Keratinocyte (primary cell): ENCODE measurements around the gene TFIP11. TPM values are rescaled to one million over a fixed set of nuclear protein-coding genes. Genes with fewer than 3 reads are reported as not detected.

Experiments
- DNase-seq: peaks from one replicate; pipeline ENCODE4 v3.0.0-alpha.2; 2011; ENCODE audit warnings: low read depth, missing footprints, low spot score
- FAIRE-seq: peaks from 2 replicates; lab custom pipeline; 2011; peaks lifted over from hg19 to GRCh38; lab: Jason Lieb, UNC
- H2AFZ ChIP-seq: 2 replicates; pipeline ENCODE4 v1.6.0; 2012; ENCODE audit warnings: low read length, control low read depth, inconsistent platforms; ENCODE audit not compliant: control insufficient read depth
- H3K27ac ChIP-seq: 2 replicates; pipeline ENCODE4 v1.5.1; 2011; ENCODE audit warnings: low read length; ENCODE audit not compliant: control insufficient read depth, insufficient read depth
- H3K27me3 ChIP-seq: 3 replicates; pipeline ENCODE4 v1.6.0; 2011; ENCODE audit warnings: low read length; ENCODE audit not compliant: control insufficient read depth, insufficient read depth; ENCODE audit errors: extremely low read depth
- H3K36me3 ChIP-seq, 2 experiments: 2 replicates in 1 of 2; 3 replicates in 1 of 2; pipeline ENCODE4 v1.5.1; 2011; ENCODE audit warnings: low read length in 2 of 2, mild to moderate bottlenecking in 1 of 2; ENCODE audit not compliant: control insufficient read depth in 2 of 2, insufficient read depth in 2 of 2; ENCODE audit errors: extremely low read depth in 1 of 2
- H3K4me1 ChIP-seq: 3 replicates; pipeline ENCODE4 v1.5.1; 2011; ENCODE audit warnings: low read length; ENCODE audit not compliant: control insufficient read depth, insufficient read depth; ENCODE audit errors: extremely low read depth
- H3K4me2 ChIP-seq: 3 replicates; pipeline ENCODE4 v1.6.0; 2011; ENCODE audit warnings: low read depth, low read length; ENCODE audit not compliant: control insufficient read depth, insufficient read depth; ENCODE audit errors: extremely low read depth
- H3K4me3 ChIP-seq, 3 experiments: fragments of 200-600 bp in 1 of 3; sonication (generic) in 1 of 3; 2 replicates in 2 of 3; 3 replicates in 1 of 3; pipeline ENCODE4 v1.5.1; 2011 to 2016; ENCODE audit warnings: low read length in 3 of 3, mild to moderate bottlenecking in 3 of 3, control low read depth in 2 of 3, inconsistent platforms in 1 of 3, low read depth in 1 of 3, mixed read lengths in 1 of 3, mixed run types in 1 of 3, moderate library complexity in 1 of 3; ENCODE audit not compliant: control insufficient read depth in 2 of 3, insufficient read depth in 2 of 3; ENCODE audit errors: extremely low read depth in 1 of 3
- H3K79me2 ChIP-seq: 2 replicates; pipeline ENCODE4 v1.6.0; 2012; ENCODE audit warnings: low read length; ENCODE audit not compliant: control insufficient read depth, insufficient read depth
- H3K9ac ChIP-seq: 3 replicates; pipeline ENCODE4 v1.6.0; 2011; ENCODE audit warnings: low read length; ENCODE audit not compliant: control insufficient read depth, insufficient read depth; ENCODE audit errors: extremely low read depth
- H3K9me1 ChIP-seq: 3 replicates; pipeline ENCODE4 v1.6.0; 2011; ENCODE audit warnings: low read length; ENCODE audit not compliant: control insufficient read depth, insufficient read depth; ENCODE audit errors: extremely low read depth
- H3K9me3 ChIP-seq: 2 replicates; pipeline ENCODE4 v1.5.1; 2012; ENCODE audit warnings: low read depth, low read length; ENCODE audit not compliant: control insufficient read depth
- H4K20me1 ChIP-seq: 3 replicates; pipeline ENCODE4 v1.6.0; 2011; ENCODE audit warnings: low read length; ENCODE audit not compliant: control insufficient read depth, insufficient read depth; ENCODE audit errors: extremely low read depth
- EZH2 ChIP-seq: IDR thresholded peaks from one replicate; pipeline ENCODE4 v1.6.1; 2012; ENCODE audit warnings: inconsistent platforms, mild to moderate bottlenecking, low read length, moderate library complexity
- dilution Hi-C: fragments of 300-500 bp; cut with MboI; formaldehyde crosslinking; loops from one replicate; pipeline ENCODE4 v1.7.0; 2020; ENCODE audit warnings: low sequenced_read_pairs; ENCODE audit not compliant: extremely low pct_ligation_motif_present
- polyA plus RNA-seq, 5 experiments: library from polyadenylated mRNA; depleted of rRNA in 3 of 5; stranded (reverse) in 3 of 5; stranded (forward) in 1 of 5; unstranded in 1 of 5; fragments of >200 nt; gene quantifications; 1 replicate in 1 of 5; 2 replicates in 3 of 5; 3 replicates in 1 of 5; pipeline versions ENCODE4 v1.2.1 to v1.2.3, GENCODE V29; 2011 to 2012; ENCODE audit warnings: missing spikeins in 2 of 5, low read depth in 1 of 5, low replicate concordance in 1 of 5
- TF ChIP-seq, protein P1 (sequence below), 3 experiments: IDR thresholded peaks in 1 of 3; conservative IDR thresholded peaks in 1 of 3; optimal IDR thresholded peaks in 1 of 3; 2 replicates in 2 of 3; 3 replicates in 1 of 3; pipeline versions ENCODE3 to v1.5.1; 2011; ENCODE audit warnings: low read length in 3 of 3, mild to moderate bottlenecking in 3 of 3, moderate library complexity in 2 of 3, control low read depth in 1 of 3, inconsistent platforms in 1 of 3; ENCODE audit not compliant: insufficient read depth in 2 of 3; ENCODE audit errors: extremely low read depth in 1 of 3

The TFIP11 gene
- polyA plus RNA-seq, 1 donor (not counting 4 experiments of a cell fraction or from before 2014, with no cell fraction given) = 30.3 TPM

DNA sequence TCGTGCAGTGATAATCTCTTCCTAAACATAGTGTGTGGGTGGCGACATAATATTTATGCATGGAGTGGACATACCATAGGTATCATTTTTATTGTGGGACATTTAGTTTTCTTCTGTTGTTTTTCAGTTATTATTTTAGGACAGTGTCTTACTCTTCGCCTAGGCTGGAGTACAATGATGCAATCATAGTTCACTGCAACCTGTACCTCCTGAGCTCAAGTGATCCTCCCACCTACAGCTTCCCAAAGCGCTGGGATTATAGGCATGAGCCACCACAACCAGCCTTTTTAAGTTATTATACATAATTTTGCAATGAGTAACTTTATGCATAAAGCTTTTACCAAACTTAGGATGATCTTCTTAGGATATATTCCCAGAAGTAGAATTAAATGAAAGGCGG lies 25.9 kb downstream of the TFIP11 start:
- peaks cover 29% of the 10 kb centered on the region for H3K4me1 ChIP-seq
- H3K27ac ChIP-seq = no peak overlapping the region
- H3K9ac ChIP-seq = no peak overlapping the region
- H3K9me1 ChIP-seq = no peaks in the 10 kb centered on the region
- FAIRE-seq (no peak), DNase-seq (no peak)
- H2AFZ ChIP-seq = no peak overlapping the region
- peaks cover 13 to 27% of the 10 kb centered on the region in 2 experiments for H3K36me3 ChIP-seq
- H3K4me3 ChIP-seq = no peak overlapping the region
- dilution Hi-C loops = no loop called here
- no peak for TF ChIP-seq EZH2
- TF ChIP-seq, protein P1, sequence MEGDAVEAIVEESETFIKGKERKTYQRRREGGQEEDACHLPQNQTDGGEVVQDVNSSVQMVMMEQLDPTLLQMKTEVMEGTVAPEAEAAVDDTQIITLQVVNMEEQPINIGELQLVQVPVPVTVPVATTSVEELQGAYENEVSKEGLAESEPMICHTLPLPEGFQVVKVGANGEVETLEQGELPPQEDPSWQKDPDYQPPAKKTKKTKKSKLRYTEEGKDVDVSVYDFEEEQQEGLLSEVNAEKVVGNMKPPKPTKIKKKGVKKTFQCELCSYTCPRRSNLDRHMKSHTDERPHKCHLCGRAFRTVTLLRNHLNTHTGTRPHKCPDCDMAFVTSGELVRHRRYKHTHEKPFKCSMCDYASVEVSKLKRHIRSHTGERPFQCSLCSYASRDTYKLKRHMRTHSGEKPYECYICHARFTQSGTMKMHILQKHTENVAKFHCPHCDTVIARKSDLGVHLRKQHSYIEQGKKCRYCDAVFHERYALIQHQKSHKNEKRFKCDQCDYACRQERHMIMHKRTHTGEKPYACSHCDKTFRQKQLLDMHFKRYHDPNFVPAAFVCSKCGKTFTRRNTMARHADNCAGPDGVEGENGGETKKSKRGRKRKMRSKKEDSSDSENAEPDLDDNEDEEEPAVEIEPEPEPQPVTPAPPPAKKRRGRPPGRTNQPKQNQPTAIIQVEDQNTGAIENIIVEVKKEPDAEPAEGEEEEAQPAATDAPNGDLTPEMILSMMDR (optimal IDR thresholded peaks at IDR 0.05 in 1 of 3, IDR thresholded peaks at IDR 0.05 in 1 of 3, conservative IDR thresholded peaks at IDR 0.05 in 1 of 3; ENCODE audit: extremely low read depth in 1 of 3, insufficient read depth in 2 of 3, low read length in 3 of 3) = no peak
- no peak overlapping the region for H3K4me2 ChIP-seq
- H3K9me3 ChIP-seq = no peaks in the 10 kb centered on the region
- no peaks in the 10 kb centered on the region for H4K20me1 ChIP-seq
- H3K79me2 ChIP-seq = peaks cover 27% of the 10 kb centered on the region
- no peaks in the 10 kb centered on the region for H3K27me3 ChIP-seq

DNA sequence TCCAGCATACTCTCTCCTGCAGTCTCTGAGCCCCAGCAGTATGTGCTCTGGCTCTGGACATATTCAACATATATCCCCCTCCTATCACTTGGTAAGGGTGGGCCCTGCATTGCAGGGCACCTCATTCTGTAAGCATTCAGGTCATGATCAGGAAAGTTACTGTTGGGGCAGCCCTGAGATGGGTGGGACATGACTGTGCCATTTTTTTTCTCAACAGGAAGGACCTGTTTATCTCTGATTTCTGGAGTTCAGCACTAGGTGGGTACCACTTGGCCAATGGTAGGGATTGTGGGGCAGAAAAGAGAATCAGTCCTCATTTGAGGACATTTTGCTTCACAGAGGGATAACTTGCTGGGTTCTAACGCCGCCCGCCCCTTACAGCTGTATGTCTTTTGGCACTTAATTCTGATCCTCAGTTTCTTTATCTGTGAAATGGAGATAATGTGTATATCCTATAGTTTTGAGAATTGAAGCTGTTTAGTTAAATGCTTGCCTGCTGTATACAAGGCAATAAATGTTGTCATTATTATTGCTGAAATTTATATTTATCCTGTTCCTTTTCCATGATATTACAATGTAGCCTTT lies 26.4 kb downstream of the TFIP11 start:
- Histone ChIP-seq H3K79me2 (peaks cover 27% of the 10 kb centered on the region), H3K9me1 (no peaks in the 10 kb centered on the region), H3K27me3 (no peaks in the 10 kb centered on the region), H3K36me3 (peaks cover 10 to 24% of the 10 kb centered on the region in 2 experiments), H3K27ac (peak overlapping the region; percentile 15), H3K9ac (no peak overlapping the region), H3K4me2 (peak overlapping the region; percentile 94), H4K20me1 (no peaks in the 10 kb centered on the region), H3K4me3 (no peak overlapping the region), H3K4me1 (peaks cover 34% of the 10 kb centered on the region), H3K9me3 (no peaks in the 10 kb centered on the region), H2AFZ (no peak overlapping the region)
- dilution Hi-C loops = no loop called here
- FAIRE-seq (no peak), DNase-seq (no peak)
- TF ChIP-seq EZH2 = no peak
- TF ChIP-seq, protein P1 (optimal IDR thresholded peaks at IDR 0.05 in 1 of 3, IDR thresholded peaks at IDR 0.05 in 1 of 3, conservative IDR thresholded peaks at IDR 0.05 in 1 of 3; ENCODE audit: extremely low read depth in 1 of 3, insufficient read depth in 2 of 3, low read length in 3 of 3) = no peak
